ENCODE measurements around the gene KBTBD4. TPM values are rescaled to one million over a fixed set of nuclear protein-coding genes. Genes with fewer than 3 reads are reported as not detected.
A peak's percentile ranks its signal among the peaks of the same experiment; 100 is the strongest.

KBTBD4 gene
- polyA plus RNA-seq, 1 experiment = 25.5 TPM

DNA sequence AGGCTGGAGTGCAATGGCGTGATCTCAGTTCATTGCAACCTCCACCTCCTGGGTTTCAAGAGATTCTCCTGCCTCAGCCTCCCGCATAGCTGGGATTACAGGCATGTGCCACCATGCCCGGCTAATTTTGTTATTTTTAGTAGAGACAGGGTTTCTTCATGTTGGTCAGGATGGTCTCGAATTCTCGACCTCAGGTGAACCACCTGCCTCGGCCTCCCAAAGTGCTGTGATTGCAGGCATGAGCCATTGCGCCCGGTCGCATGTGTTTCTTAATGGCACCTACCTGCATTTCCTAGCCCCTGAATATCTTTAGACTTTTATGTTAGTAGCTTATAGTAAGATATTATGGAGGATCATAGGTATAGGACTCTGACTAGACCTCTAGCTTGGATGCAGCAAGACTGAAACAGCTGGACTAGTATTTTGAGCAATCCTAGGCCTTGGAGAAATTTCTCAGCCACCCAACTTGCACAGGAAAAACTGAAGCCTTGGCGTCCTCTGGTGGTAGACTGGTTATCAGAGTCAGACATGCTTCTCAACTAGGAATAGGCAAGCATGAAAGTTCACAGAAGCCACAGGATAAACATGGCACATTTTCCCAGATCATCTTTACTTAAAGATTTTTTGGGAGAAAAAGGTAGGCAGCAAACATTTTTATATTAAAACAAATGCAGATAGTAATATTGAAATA is 38.1 kb upstream of the KBTBD4 start:
- H3K4me3 ChIP-seq (ENCODE audit: low read depth, low read length) = no peak overlapping the region
- no peak for DNase-seq (ENCODE audit: low read depth)
- H3K27me3 ChIP-seq (ENCODE audit: control insufficient read depth, insufficient read depth, low read length) = no peaks in the 10 kb centered on the region
- POLR2A ChIA-PET = interaction anchor here (0.5 kb wide), 1 partner anchor 15 kb away, joined by 3 read pairs; no protein-coding TSS in a partner anchor
- peaks cover 7% of the 10 kb centered on the region for H3K36me3 ChIP-seq (ENCODE audit: control insufficient read depth, insufficient read depth, low read length)
- TF ChIP-seq, protein P1, sequence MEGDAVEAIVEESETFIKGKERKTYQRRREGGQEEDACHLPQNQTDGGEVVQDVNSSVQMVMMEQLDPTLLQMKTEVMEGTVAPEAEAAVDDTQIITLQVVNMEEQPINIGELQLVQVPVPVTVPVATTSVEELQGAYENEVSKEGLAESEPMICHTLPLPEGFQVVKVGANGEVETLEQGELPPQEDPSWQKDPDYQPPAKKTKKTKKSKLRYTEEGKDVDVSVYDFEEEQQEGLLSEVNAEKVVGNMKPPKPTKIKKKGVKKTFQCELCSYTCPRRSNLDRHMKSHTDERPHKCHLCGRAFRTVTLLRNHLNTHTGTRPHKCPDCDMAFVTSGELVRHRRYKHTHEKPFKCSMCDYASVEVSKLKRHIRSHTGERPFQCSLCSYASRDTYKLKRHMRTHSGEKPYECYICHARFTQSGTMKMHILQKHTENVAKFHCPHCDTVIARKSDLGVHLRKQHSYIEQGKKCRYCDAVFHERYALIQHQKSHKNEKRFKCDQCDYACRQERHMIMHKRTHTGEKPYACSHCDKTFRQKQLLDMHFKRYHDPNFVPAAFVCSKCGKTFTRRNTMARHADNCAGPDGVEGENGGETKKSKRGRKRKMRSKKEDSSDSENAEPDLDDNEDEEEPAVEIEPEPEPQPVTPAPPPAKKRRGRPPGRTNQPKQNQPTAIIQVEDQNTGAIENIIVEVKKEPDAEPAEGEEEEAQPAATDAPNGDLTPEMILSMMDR (IDR thresholded peaks at IDR 0.05; ENCODE audit: insufficient read depth, low read depth, low read length) = peak; percentile 98
- CTCF ChIA-PET = interaction anchor here (0.6 to 3.1 kb wide), 22 partner anchors 10 to 361 kb away, joined by 3 to 26 read pairs (median 4); partner anchors contain the start of gene CELF1

DNA sequence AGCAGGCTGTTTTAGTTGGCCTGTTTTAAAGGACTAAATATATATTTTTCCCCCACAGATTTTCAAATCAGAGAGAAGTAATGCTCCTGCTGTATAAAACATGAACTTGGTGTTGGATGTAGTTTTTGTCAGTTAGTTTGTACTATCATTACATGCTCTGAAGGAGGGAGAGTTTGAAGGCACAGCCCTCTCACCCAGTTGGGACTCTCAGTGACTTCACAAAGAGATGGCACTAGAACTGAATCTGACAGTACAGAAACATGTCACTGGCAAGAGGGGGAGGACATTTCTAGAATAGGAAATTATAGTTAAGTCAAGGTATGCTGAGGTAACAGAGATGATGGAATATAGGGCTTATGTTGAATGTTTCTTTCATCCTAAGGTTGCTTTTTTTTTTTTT is 36.5 kb upstream of the KBTBD4 start:
- no peaks in the 10 kb centered on the region for H3K27me3 ChIP-seq (ENCODE audit: control insufficient read depth, insufficient read depth, low read length)
- ChIA-PET POLR2A (no interaction called here), CTCF (interaction anchor here (0.8 to 3.1 kb wide), 2 partner anchors 150 to 241 kb away, joined by 3 to 13 read pairs; no protein-coding TSS in a partner anchor)
- no peak for DNase-seq (ENCODE audit: low read depth)
- peaks cover 2% of the 10 kb centered on the region for H3K36me3 ChIP-seq (ENCODE audit: control insufficient read depth, insufficient read depth, low read length)
- TF ChIP-seq, protein P1 (IDR thresholded peaks at IDR 0.05; ENCODE audit: insufficient read depth, low read depth, low read length) = no peak
- no peak overlapping the region for H3K4me3 ChIP-seq (ENCODE audit: low read depth, low read length)

- ChIA-PET CTCF (no interaction called here), POLR2A (no interaction called here)
- H3K36me3 ChIP-seq (ENCODE audit: control insufficient read depth, insufficient read depth, low read length) = no peaks in the 10 kb centered on the region
- TF ChIP-seq, protein P1 (IDR thresholded peaks at IDR 0.05; ENCODE audit: insufficient read depth, low read depth, low read length) = no peak
- H3K4me3 ChIP-seq (ENCODE audit: low read depth, low read length) = no peak overlapping the region
- no peaks in the 10 kb centered on the region for H3K27me3 ChIP-seq (ENCODE audit: control insufficient read depth, insufficient read depth, low read length)
- DNase-seq (ENCODE audit: low read depth) = no peak
Measured at GRCh38 chr11:47611348-47611794, 32.6 kb upstream of the KBTBD4 start.

GRCh38 chr11:47609675-47610074 is 30.9 kb upstream of the KBTBD4 start:
- Histone ChIP-seq H3K36me3 (ENCODE audit: control insufficient read depth, insufficient read depth, low read length) (no peaks in the 10 kb centered on the region), H3K27me3 (ENCODE audit: control insufficient read depth, insufficient read depth, low read length) (no peaks in the 10 kb centered on the region), H3K4me3 (ENCODE audit: low read depth, low read length) (no peak overlapping the region)
- DNase-seq (ENCODE audit: low read depth) = no peak
- ChIA-PET POLR2A (interaction anchor here (0.5 kb wide), 1 partner anchor 43 kb away, joined by 10 read pairs; no protein-coding TSS in a partner anchor), CTCF (no interaction called here)
- TF ChIP-seq, protein P1 (IDR thresholded peaks at IDR 0.05; ENCODE audit: insufficient read depth, low read depth, low read length) = no peak

DNA sequence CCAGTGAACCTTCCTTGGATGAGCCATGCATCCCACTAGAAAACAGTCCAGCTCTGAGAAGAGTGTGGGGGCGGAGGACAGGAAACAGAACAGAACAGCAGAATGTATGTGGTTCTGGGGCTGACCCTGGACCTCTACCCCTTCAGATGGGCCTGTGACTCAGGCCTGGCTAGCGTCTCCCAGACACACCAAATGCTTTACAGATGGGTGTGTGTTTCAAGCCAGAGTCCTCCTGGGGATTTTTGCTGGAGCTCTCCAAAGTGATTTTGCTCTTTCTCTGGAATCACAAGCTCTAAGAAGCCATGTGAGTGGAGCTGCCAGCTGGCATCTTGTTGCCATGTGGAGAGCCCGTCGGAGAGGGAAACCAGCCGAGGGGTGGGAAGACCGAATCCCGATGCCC is 28.6 kb upstream of the KBTBD4 start:
- TF ChIP-seq, protein P1 (IDR thresholded peaks at IDR 0.05; ENCODE audit: insufficient read depth, low read depth, low read length) = no peak
- DNase-seq (ENCODE audit: low read depth) = peak; percentile 83
- no peaks in the 10 kb centered on the region for H3K36me3 ChIP-seq (ENCODE audit: control insufficient read depth, insufficient read depth, low read length)
- H3K4me3 ChIP-seq (ENCODE audit: low read depth, low read length) = no peak overlapping the region
- no peaks in the 10 kb centered on the region for H3K27me3 ChIP-seq (ENCODE audit: control insufficient read depth, insufficient read depth, low read length)
- ChIA-PET CTCF (interaction anchor here (0.6 to 3.7 kb wide), 7 partner anchors 9 to 233 kb away, joined by 3 to 20 read pairs (median 6); no protein-coding TSS in a partner anchor), POLR2A (interaction anchor here (1.0 kb wide), 1 partner anchor 111 kb away, joined by 3 read pairs; no protein-coding TSS in a partner anchor)
